HepG2 (cell line): ENCODE measurements around the gene SCAI.

Source experiments
- ATF3 ChIP-seq: sonication (generic); formaldehyde crosslinking; IDR thresholded peaks from 2 replicates; pipeline ENCODE4 v1.4.0; 2020; ENCODE audit warnings: missing genetic modification reagents
- CCAR2 ChIP-seq: fragments of 200-400 bp; formaldehyde crosslinking; optimal IDR thresholded peaks from 2 replicates; pipeline ENCODE3; 2018; ENCODE audit warnings: low read depth, mild to moderate bottlenecking, low read length, moderate library complexity
- DRAP1 ChIP-seq: IDR thresholded peaks from 2 replicates; pipeline ENCODE4 v1.6.1; 2016; ENCODE audit warnings: missing genetic modification reagents, missing compliant biosample characterization
- FIP1L1 ChIP-seq: fragments of 200-400 bp; formaldehyde crosslinking; IDR thresholded peaks from 2 replicates; pipeline ENCODE4 v1.6.1; 2018; ENCODE audit warnings: low read depth, mild to moderate bottlenecking, low read length, moderate library complexity, borderline replicate concordance; ENCODE audit not compliant: insufficient read depth
- FOXC1 ChIP-seq: sonication (generic); formaldehyde crosslinking; IDR thresholded peaks from 2 replicates; pipeline ENCODE4 v1.8.0; 2022; ENCODE audit warnings: mild to moderate bottlenecking, missing genetic modification reagents, borderline replicate concordance
- MYC ChIP-seq: sonication (generic); formaldehyde crosslinking; IDR thresholded peaks from 2 replicates; pipeline ENCODE4 v1.9.0; 2021; ENCODE audit warnings: missing genetic modification reagents, borderline replicate concordance
- POLR2AphosphoS5 ChIP-seq: IDR thresholded peaks from 2 replicates; pipeline ENCODE4 v1.6.1; 2012; ENCODE audit warnings: low read depth, low read length
- PREB ChIP-seq: sonication (generic); formaldehyde crosslinking; IDR thresholded peaks from 2 replicates; pipeline ENCODE4 v1.4.0; 2020; ENCODE audit warnings: missing genetic modification reagents
- YY1 ChIP-seq: IDR thresholded peaks from 2 replicates; pipeline ENCODE4 v1.6.1; 2011; ENCODE audit warnings: low read length, low read depth, moderate library complexity, mild to moderate bottlenecking; ENCODE audit not compliant: insufficient read depth, insufficient replicate concordance
- ZBTB46 ChIP-seq: sonication (generic); formaldehyde crosslinking; IDR thresholded peaks from 2 replicates; pipeline ENCODE4 v1.4.0; 2020; ENCODE audit warnings: mild to moderate bottlenecking, missing genetic modification reagents, borderline replicate concordance
- ZNF580 ChIP-seq: IDR thresholded peaks from 2 replicates; pipeline ENCODE4 v1.6.1; 2016; ENCODE audit warnings: low read depth, borderline replicate concordance
- ZNF7 ChIP-seq: IDR thresholded peaks from 2 replicates; pipeline ENCODE4 v1.6.1; 2016; ENCODE audit warnings: missing biosample characterization, missing genetic modification reagents

GRCh38 chr9:125126019-125126746, 17.1 kb downstream of the SCAI start:
- TF ChIP-seq DRAP1 (CRISPR knock-in tag) (no peak), YY1 (no peak), MYC (CRISPR knock-in tag) (no peak), ZNF580 (no peak), PREB (CRISPR knock-in tag) (no peak), ATF3 (CRISPR knock-in tag) (no peak), POLR2AphosphoS5 (no peak), FIP1L1 (no peak), CCAR2 (no peak), ZBTB46 (CRISPR knock-in tag) (no peak), ZNF7 (no peak), FOXC1 (no peak)
